ENCODE data around the gene ZNF593. TPM values are rescaled to one million over a fixed set of nuclear protein-coding genes. Genes with fewer than 3 reads are reported as not detected.

The ZNF593 gene
- total and polyA plus RNA-seq, 2 of the 13 experiments (the other 11 are each of a cell fraction or from before 2014, with no cell fraction given), result 37.3 to 55.8 TPM

- peak overlapping the region; percentile 50 to 76 (median 64); a peak in 4 of 6 replicates for H3K4me3 ChIP-seq (replicated peaks in 1 of 3; ENCODE audit: insufficient read depth in 1 of 3, low read depth in 2 of 3, low read length in 3 of 3)
- intact Hi-C loops (cut with micrococcal nuclease; ENCODE audit: unreplicated experiment), result loop anchor here (5.0 kb wide), 2 partner anchors 53 to 128 kb away; partner anchors contain the start of gene PDIK1L
- in situ Hi-C loops (cut with HindIII; ENCODE audit: extremely low pct_ligation_motif_present, low pct_unique_long_range_greater_than_20kb), result loop anchor here (10.0 kb wide), 1 partner anchor 270 kb away; no protein-coding TSS in a partner anchor
- peaks cover 8 to 43% of the 10 kb centered on the region in 2 experiments; a peak in 4 of 5 replicates for H3K27me3 ChIP-seq (ENCODE audit: control insufficient read depth in 1 of 2, insufficient read depth in 2 of 2, low read length in 2 of 2)
- no peak for TF ChIP-seq ZKSCAN8 (CRISPR knock-in tag; IDR thresholded peaks at IDR 0.05; ENCODE audit: borderline replicate concordance)
- TF ChIP-seq HOMEZ (CRISPR knock-in tag; IDR thresholded peaks at IDR 0.05; ENCODE audit: low read depth), result no peak
- no peak for TF ChIP-seq THAP9 (CRISPR knock-in tag; IDR thresholded peaks at IDR 0.05; ENCODE audit: borderline replicate concordance)
- TF ChIP-seq MLLT10 (CRISPR knock-in tag; IDR thresholded peaks at IDR 0.05), result no peak
- no peak for TF ChIP-seq JUNB (CRISPR knock-in tag; IDR thresholded peaks at IDR 0.05; ENCODE audit: borderline replicate concordance)
- TF ChIP-seq, protein P1, sequence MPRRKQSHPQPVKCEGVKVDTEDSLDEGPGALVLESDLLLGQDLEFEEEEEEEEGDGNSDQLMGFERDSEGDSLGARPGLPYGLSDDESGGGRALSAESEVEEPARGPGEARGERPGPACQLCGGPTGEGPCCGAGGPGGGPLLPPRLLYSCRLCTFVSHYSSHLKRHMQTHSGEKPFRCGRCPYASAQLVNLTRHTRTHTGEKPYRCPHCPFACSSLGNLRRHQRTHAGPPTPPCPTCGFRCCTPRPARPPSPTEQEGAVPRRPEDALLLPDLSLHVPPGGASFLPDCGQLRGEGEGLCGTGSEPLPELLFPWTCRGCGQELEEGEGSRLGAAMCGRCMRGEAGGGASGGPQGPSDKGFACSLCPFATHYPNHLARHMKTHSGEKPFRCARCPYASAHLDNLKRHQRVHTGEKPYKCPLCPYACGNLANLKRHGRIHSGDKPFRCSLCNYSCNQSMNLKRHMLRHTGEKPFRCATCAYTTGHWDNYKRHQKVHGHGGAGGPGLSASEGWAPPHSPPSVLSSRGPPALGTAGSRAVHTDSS (CRISPR knock-in tag; conservative IDR thresholded peaks at IDR 0.05), result no peak
- no peak for TF ChIP-seq ARID2 (CRISPR knock-in tag; IDR thresholded peaks at IDR 0.05; ENCODE audit: borderline replicate concordance)
- TF ChIP-seq STAT5B (CRISPR knock-in tag; IDR thresholded peaks at IDR 0.05), result no peak
- TF ChIP-seq ZNF180 (CRISPR knock-in tag; IDR thresholded peaks at IDR 0.05; ENCODE audit: borderline replicate concordance, low read depth), result no peak
- no peak for TF ChIP-seq ZNF562 (CRISPR knock-in tag; IDR thresholded peaks at IDR 0.05; ENCODE audit: borderline replicate concordance)
- TF ChIP-seq EED (CRISPR knock-in tag; IDR thresholded peaks at IDR 0.05), result no peak
- TF ChIP-seq, protein P2, sequence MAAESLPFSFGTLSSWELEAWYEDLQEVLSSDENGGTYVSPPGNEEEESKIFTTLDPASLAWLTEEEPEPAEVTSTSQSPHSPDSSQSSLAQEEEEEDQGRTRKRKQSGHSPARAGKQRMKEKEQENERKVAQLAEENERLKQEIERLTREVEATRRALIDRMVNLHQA (CRISPR knock-in tag; IDR thresholded peaks at IDR 0.05), result no peak
- TF ChIP-seq, protein P3, sequence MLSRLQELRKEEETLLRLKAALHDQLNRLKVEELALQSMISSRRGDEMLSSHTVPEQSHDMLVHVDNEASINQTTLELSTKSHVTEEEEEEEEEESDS (CRISPR knock-in tag; IDR thresholded peaks at IDR 0.05; ENCODE audit: borderline replicate concordance), result no peak
- TF ChIP-seq KDM1A (CRISPR knock-in tag; IDR thresholded peaks at IDR 0.05), result no peak
- H3K27ac ChIP-seq (ENCODE audit: extremely low read length, insufficient read depth, low read length), result no peak overlapping the region
- peak overlapping the region; percentile 89 for H3K4me2 ChIP-seq (ENCODE audit: low read depth, low read length)
- ATAC-seq (no peak), DNase-seq (ENCODE audit: low spot score) (no peak), FAIRE-seq (no peak)
- H3K36me3 ChIP-seq (replicated peaks in 1 of 2; ENCODE audit: control insufficient read depth in 1 of 2, insufficient read depth in 2 of 2, low read length in 2 of 2), result no peaks in the 10 kb centered on the region
- ChIA-PET POLR2A (no interaction called here), CTCF (ENCODE audit: low intra/inter-chr PET ratio, low total read pairs) (interaction anchor here (1.7 to 2.0 kb wide), 2 partner anchors 60 to 69 kb away, joined by 6 to 11 read pairs; partner anchors contain the start of gene CEP85)
- 45% methylated on average over 19 of the region's 19 CpGs for WGBS (ENCODE audit: low lambda C conversion rate)
- peaks cover 2% of the 10 kb centered on the region for H3K79me2 ChIP-seq (ENCODE audit: insufficient read depth, low read length)
- no TSS peak for BruUV-seq (replicated peaks)
- H2AFZ ChIP-seq (ENCODE audit: low read length), result no peak overlapping the region
- peak overlapping the region; percentile 39; the same call in 1 of the 2 replicates for H3K9ac ChIP-seq (ENCODE audit: insufficient read depth, low read depth, low read length)
- H3K9me3 ChIP-seq (ENCODE audit: low read length), result no peaks in the 10 kb centered on the region
- peaks cover 40% of the 10 kb centered on the region for H3K4me1 ChIP-seq (ENCODE audit: insufficient read depth, low read length)
- no peaks in the 10 kb centered on the region for H4K20me1 ChIP-seq (ENCODE audit: insufficient read depth, low read length)
These were observed 4.6 kb upstream of the ZNF593 start for GRCh38 chr1:26164861-26165842.
